Muscle of leg (tissue), 11 donors: ENCODE data around the gene MSANTD3. TPM values are rescaled to one million over a fixed set of nuclear protein-coding genes. Genes with fewer than 3 reads are reported as not detected.
A peak's percentile ranks its signal among the peaks of the same experiment; 100 is the strongest.
"Not testable (repeated sequence)": the region's sequence is repeated elsewhere in the genome, so short reads cannot be mapped to it uniquely, and the experiment has no call there.

Experiments used
- DNase-seq: peaks from one replicate; pipeline ENCODE4 v3.0.0; 2013
- H3K27ac ChIP-seq: one replicate; pipeline ENCODE4 v1.5.1; 2013; ENCODE audit warnings: mild to moderate bottlenecking, low read length, control low read depth
- H3K27me3 ChIP-seq: one replicate; pipeline ENCODE4 v1.6.1; 2013; ENCODE audit warnings: low read length; ENCODE audit not compliant: control insufficient read depth, insufficient read depth
- H3K36me3 ChIP-seq: one replicate; pipeline ENCODE4 v1.6.1; 2013; ENCODE audit warnings: low read length; ENCODE audit not compliant: control insufficient read depth, insufficient read depth
- H3K4me1 ChIP-seq: one replicate; pipeline ENCODE4 v1.6.1; 2013; ENCODE audit warnings: low read length; ENCODE audit not compliant: control insufficient read depth, insufficient read depth
- H3K4me3 ChIP-seq: one replicate; pipeline ENCODE4 v1.5.1; 2013; ENCODE audit warnings: low read length, control low read depth
- H3K9me3 ChIP-seq: replicated peaks from 2 replicates; pipeline ENCODE4 v1.6.1; 2013; ENCODE audit warnings: low read depth, low read length; ENCODE audit not compliant: control insufficient read depth
- WGBS: methylation state at CpG from one replicate; pipeline ENCODE4 v1.1.5; 2013; ENCODE audit warnings: missing lambda C conversion rate; ENCODE audit not compliant: insufficient coverage; 5-methylcytosine and 5-hydroxymethylcytosine counted together
- polyA plus RNA-seq, 8 donors: library from polyadenylated mRNA; unstranded; fragments of 120-200 nt; gene quantifications; one replicate each; pipeline versions ENCODE4 v1.2.1 to v1.2.3, GENCODE V29; 2013; ENCODE audit warnings: inconsistent platforms in 1 of 8, low replicate concordance in 1 of 8; ENCODE audit not compliant: insufficient read length in 8 of 8, insufficient read depth in 1 of 8
- total RNA-seq: library from RNA; stranded (reverse); fragments of 120-200 nt; gene quantifications from one replicate; pipeline ENCODE4 v1.2.4, GENCODE V29; 2013

MSANTD3 gene
- total and polyA plus RNA-seq, 9 donors = 13.1 to 17.0 (median 15.0) TPM

DNA sequence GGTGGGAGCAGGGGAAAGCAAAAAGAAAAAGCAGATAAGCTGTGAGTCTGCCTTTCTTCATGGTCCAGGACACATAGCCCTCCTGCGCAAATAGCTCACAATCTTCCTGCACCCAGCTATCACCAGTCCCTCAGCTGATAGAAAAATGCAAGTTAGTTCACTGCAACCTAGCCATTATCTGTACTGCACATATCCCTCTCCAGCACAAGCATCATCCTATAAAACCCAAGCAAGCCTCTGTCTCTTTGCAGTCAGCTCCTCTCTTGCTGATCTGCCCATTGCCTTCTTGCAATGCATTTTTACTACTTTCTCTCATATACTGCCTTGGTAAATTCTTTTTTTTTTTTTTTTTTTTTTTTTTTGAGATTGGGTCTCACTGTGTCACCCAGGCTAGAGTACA is 20.0 kb upstream of the MSANTD3 start:
- WGBS = 100% methylated on average over 1 of the region's 1 CpG
- no peak overlapping the region for H3K27ac ChIP-seq
- no peak for DNase-seq

DNA sequence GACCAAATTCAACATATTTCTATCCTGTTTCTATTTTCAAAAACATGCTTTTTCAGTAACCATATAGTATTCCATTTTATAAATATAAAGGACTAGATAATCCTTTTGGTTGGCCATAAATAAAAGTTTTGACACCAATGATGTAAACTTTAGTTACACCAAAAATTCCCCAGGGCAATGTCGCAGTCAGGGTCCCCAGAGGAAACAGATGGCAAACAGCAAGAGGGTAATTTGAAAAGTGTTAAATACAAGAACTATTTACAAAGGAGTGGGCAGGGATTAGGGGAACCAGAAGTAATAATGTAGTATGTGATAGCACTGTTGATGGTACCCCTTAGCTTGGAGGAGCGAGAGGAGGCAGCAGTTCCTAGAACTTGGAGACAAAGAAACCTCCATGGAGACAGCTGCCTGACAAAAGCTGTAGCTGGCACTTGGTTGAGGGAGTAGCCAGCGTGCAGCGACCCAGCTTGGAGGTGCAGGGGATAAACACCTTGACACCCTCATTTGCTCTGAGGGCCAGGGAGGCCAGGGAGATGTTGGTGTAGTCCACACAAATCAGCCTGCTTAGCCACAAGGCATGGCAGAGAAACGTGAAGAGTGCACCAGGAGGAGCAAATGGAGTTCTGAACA is 18.3 kb upstream of the MSANTD3 start:
- Histone ChIP-seq H3K9me3 (no peaks in the 10 kb centered on the region), H3K4me3 (no peak overlapping the region), H3K27ac (no peak overlapping the region), H3K36me3 (no peaks in the 10 kb centered on the region), H3K4me1 (peaks cover 5% of the 10 kb centered on the region), H3K27me3 (no peaks in the 10 kb centered on the region)
- DNase-seq = no peak
- 64% methylated on average over 4 of the region's 5 CpGs for WGBS

More for the DNA sequence above, 20.0 kb upstream of the MSANTD3 start:
- Histone ChIP-seq H3K4me1 (peaks cover 3% of the 10 kb centered on the region), H3K4me3 (no peak overlapping the region), H3K36me3 (no peaks in the 10 kb centered on the region), H3K27me3 (no peaks in the 10 kb centered on the region), H3K9me3 (no peaks in the 10 kb centered on the region)

DNA sequence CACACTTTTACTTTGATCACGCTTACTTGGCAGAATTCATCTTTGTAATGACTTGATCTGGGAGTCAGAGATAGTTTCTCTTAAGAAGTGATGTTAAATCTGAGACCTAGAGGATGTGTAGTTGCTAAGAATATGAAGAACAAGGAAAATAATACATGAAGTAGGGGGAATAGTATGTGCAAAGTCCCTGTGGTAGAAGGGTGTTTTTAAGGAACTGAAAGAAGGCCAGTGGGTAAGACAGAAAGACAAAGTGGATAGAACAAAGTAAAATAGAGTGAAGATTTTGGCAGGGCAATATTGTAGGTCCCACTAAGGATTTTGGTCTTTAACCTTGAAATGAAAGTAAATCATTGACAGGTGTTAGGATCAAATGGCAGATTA is 17.8 kb upstream of the MSANTD3 start:
- H3K9me3 ChIP-seq = no peaks in the 10 kb centered on the region
- H3K27ac ChIP-seq = no peak overlapping the region
- H3K4me1 ChIP-seq = peaks cover 5% of the 10 kb centered on the region
- no peak overlapping the region for H3K4me3 ChIP-seq
- WGBS = 100% methylated on average over 1 of the region's 1 CpG
- DNase-seq = no peak
- H3K36me3 ChIP-seq = no peaks in the 10 kb centered on the region
- no peaks in the 10 kb centered on the region for H3K27me3 ChIP-seq

DNA sequence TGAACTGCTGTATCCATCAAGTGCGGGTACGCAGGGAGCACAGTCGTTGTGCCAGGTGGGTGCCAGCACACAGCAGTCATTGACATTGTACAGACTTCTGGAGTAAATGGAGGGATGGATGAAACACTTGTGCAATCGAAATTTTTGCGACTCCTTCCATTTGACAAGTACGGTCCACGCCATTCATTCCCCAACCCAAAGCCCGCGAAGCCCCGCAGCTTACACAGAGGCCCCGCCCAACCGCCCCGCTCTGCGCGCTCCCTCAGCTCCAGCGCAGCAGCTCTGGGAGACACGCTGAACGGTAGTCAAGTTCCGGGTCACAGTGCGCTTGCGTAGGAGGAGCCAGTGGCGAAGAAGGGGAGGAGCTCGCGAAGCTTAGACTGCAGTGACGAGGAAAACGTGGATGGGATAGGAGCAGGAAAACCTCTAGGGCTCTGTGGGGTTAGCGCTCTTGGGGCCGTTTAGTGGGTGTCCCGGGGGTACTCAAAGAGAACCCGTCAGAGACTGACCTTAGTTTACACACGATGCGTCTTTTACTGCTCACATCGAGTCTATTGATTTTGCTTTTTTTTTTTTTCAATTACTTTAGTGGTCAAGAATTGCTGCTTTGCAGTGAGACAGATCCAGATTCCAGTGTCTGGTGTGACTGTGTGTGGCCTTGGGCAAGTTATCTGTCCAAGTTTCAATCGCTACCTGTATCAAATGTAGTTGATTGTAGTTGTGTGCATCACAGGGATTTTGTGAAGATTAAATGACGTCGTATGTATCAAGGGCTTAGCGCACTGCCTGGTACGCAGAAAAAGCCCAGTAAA is 15.3 kb upstream of the MSANTD3 start:
- Histone ChIP-seq H3K9me3 (no peaks in the 10 kb centered on the region), H3K4me3 (peak overlapping the region; percentile 56), H3K27me3 (no peaks in the 10 kb centered on the region), H3K27ac (no peak overlapping the region), H3K36me3 (no peaks in the 10 kb centered on the region), H3K4me1 (peaks cover 5% of the 10 kb centered on the region)
- peak; percentile 95 for DNase-seq
- 1% methylated on average over 15 of the region's 38 CpGs for WGBS

DNA sequence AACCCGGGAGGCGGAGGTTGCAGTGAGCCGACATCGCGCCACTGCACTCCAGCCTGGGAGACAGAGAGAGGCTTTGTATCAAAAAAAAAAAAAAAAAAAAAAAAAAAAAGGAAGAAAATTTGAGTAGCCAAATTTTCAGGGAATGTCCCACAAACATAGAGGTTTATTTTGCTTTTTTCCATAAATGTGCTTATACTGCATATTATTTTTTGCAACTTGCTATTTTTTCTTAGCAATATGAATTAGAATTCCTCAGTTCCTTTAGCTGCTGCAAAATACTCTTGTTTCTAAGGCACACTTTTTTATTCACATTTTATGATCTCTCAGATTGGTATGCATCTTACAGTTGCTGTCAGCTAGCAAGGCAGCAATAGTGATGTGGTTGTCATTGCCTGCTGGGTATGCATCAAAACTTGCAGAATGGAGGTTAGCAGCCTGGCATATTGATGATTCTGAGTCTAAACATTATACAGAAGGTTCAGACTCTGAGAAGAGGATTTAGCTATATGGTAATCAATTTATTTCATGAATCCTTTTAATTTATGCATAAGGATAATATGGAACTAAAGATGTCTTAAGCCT is 13.0 kb upstream of the MSANTD3 start:
- Histone ChIP-seq H3K36me3 (no peaks in the 10 kb centered on the region), H3K4me3 (no peak overlapping the region), H3K27ac (no peak overlapping the region), H3K4me1 (peaks cover 5% of the 10 kb centered on the region), H3K9me3 (no peaks in the 10 kb centered on the region), H3K27me3 (peaks cover 4% of the 10 kb centered on the region)
- WGBS = no CpG with 5 or more reads among the region's 5 CpGs
- DNase-seq = no peak

DNA sequence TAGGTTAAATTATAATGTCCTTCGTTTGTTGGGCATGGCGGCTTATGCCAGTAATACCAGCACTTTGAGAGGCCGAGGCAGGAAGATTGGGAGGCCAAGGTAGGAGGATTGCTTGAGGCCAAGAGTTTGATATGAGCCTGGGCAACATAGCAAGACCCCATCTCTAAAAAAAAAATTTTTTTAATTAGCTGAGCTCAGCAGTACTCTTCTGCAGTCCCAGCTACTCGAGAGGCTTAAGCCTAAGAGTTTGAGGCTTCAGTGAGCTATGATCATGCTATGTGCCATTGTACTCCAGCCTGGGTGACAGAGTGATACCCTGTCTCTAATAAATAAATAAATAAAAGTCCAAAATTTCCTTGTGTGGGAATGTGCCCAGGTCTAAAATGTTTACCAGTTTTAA is 9.1 kb upstream of the MSANTD3 start:
- H3K36me3 ChIP-seq = no peaks in the 10 kb centered on the region

DNA sequence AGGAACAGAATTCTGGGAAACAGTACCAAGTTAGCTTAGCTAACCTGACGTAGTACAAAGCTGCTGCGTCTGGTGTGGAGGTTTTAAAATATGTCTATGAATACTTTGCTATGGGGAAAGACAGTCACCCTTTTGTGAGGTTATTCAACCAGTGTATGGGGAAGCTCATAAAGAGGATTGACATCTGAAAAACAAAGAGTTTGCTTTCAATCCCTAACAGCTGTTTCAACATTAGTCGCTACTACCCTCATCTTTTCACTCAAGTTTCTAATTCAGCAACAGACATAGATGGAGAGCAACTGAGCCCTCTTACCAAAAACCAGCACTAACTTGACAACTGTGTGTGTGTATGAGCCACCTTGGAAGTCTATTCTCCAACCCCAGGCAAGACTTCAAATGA is 7.8 kb upstream of the MSANTD3 start:
- WGBS = 59% methylated on average over 2 of the region's 3 CpGs
- no peak overlapping the region for H3K4me3 ChIP-seq
- no peaks in the 10 kb centered on the region for H3K9me3 ChIP-seq
- no peak overlapping the region for H3K27ac ChIP-seq
- H3K36me3 ChIP-seq = no peaks in the 10 kb centered on the region
- no peak for DNase-seq
- H3K4me1 ChIP-seq = no peaks in the 10 kb centered on the region
- peaks cover 4% of the 10 kb centered on the region for H3K27me3 ChIP-seq

More for the DNA sequence above, 9.1 kb upstream of the MSANTD3 start:
- no peak for DNase-seq
- H3K27me3 ChIP-seq = peaks cover 4% of the 10 kb centered on the region
- no peak overlapping the region for H3K4me3 ChIP-seq
- H3K9me3 ChIP-seq = no peaks in the 10 kb centered on the region
- no peaks in the 10 kb centered on the region for H3K4me1 ChIP-seq
- WGBS = no CpG with 5 or more reads among the region's 4 CpGs
- no peak overlapping the region for H3K27ac ChIP-seq

DNA sequence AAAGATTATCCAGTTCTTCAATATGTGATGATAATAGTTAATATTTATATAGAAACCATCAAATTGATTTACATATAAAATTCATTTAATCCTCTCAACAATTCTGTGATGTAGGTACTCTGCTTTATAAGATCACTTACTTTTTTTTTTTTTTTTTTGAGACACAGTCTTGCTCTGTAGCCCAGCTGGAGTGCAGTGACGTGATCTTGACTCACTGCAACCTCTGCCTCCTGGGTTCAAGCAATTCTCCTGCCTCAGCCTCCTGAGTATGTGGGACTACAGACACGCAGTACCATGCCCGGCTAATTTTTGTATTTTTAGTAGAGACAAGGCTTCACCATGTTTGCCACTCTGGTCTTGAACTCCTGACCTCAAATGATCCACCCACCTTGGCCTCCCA is 5.8 kb upstream of the MSANTD3 start:
- H3K9me3 ChIP-seq, H3K36me3 ChIP-seq: not testable (repeated sequence)
- 50% methylated on average over 1 of the region's 3 CpGs for WGBS

DNA sequence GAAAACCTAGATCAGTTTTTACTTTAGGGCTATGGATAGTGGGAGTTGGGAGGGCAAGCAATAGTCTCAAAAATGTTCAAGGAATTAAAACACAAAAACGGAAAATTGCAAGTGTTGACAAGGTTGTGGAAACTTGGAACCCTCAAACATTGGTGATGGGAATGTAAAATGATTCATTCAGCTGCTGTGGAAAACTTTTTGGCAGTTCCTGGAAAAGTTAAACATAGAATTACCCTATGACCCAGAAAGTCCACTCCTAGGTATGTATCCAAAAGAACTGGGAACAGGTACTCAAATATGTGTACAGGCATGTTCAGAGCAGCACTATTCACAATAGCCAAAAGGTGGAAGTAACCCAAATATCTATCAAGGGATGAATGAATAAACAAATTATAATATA is 1.2 kb upstream of the MSANTD3 start:
- Histone ChIP-seq H3K27me3 (no peaks in the 10 kb centered on the region), H3K4me1 (peaks cover 16% of the 10 kb centered on the region), H3K9me3 (no peaks in the 10 kb centered on the region), H3K27ac (no peak overlapping the region), H3K36me3 (no peaks in the 10 kb centered on the region), H3K4me3 (no peak overlapping the region)
- peak; percentile 42 for DNase-seq
- WGBS = no CpG with 5 or more reads among the region's 1 CpG

More for the DNA sequence above, 5.8 kb upstream of the MSANTD3 start:
- not testable (repeated sequence) for H3K4me3 ChIP-seq, H3K27me3 ChIP-seq, DNase-seq, H3K27ac ChIP-seq, H3K4me1 ChIP-seq

DNA sequence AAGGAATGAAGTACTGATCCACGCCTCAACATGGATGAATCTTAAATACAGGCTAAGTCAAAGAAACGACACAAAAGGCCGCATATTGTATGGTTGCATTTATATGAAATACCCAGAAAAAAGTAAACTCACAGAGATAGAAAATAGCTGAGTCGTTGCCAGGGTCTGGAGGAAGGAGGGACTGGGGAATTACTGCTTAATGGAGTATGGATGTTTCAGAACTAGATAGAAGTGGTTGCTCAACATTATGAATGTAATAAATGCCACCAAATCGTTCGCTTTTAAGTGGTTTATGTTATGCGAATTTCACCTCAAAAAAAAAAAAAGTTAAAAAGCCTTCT is 784 bp upstream of the MSANTD3 start:
- Histone ChIP-seq H3K4me1 (peaks cover 16% of the 10 kb centered on the region), H3K9me3 (no peaks in the 10 kb centered on the region), H3K27ac (peak overlapping the region; percentile 84), H3K27me3 (no peaks in the 10 kb centered on the region), H3K4me3 (peak overlapping the region; percentile 56), H3K36me3 (no peaks in the 10 kb centered on the region)
- DNase-seq = peak; percentile 57
- no CpG with 5 or more reads among the region's 7 CpGs for WGBS
